ENCODE data around the gene CELF4.

The CELF4 gene

DNA sequence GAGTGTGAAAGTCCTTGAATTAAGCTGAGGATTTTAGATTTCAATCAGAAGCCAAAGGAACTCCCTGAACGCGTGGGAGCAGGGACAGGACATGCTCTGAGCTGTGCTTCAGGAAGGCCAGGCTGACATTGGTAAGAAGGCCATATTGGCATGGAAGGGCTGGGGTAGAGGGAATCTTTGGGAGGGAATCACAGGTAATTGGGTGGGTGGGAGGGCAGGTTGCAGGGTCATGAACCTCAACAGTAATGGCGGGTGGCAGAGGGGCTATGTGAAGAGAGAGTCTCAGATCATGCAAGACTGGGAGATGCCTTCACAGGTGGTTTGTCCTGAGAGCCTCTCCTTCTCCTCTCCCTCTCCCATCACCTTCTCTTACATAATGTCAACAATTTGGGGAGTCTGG, 18.6 kb upstream of the CELF4 start:
- Mint-ChIP-seq H3K27ac (no peak overlapping the region), H3K4me1 (ENCODE audit: low read depth) (no peaks in the 10 kb centered on the region), H3K36me3 (ENCODE audit: low read depth) (no peaks in the 10 kb centered on the region), H3K27me3 (peaks cover 3% of the 10 kb centered on the region), H3K9me3 (no peaks in the 10 kb centered on the region), H3K4me3 (no peak overlapping the region)
- intact Hi-C loops (cut with micrococcal nuclease), result no loop called here

DNA sequence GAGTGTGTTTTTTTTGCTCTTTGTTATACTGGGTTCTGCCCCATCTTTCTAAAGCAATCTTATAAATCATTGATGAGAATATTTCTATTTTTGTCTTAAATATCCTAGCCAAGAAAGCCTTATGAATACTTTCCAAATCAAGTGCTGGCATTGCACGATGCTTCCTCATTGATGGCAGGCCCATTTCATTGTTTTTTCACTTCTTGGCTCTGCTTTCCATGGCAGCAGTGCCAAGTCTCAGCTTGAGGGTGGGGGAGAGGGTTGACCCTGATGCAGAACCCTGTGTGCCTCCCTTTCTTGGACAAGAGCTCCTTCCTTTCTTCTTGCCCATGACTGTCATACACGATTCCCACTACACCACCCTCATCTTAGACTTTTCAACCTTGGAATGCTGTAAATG, 16.7 kb upstream of the CELF4 start:
- peaks cover 3% of the 10 kb centered on the region for H3K27me3 Mint-ChIP-seq
- H3K27ac Mint-ChIP-seq, result no peak overlapping the region
- no peak overlapping the region for H3K4me3 Mint-ChIP-seq
- H3K9me3 Mint-ChIP-seq, result no peaks in the 10 kb centered on the region
- intact Hi-C loops (cut with micrococcal nuclease), result no loop called here
- no peaks in the 10 kb centered on the region for H3K36me3 Mint-ChIP-seq (ENCODE audit: low read depth)
- no peaks in the 10 kb centered on the region for H3K4me1 Mint-ChIP-seq (ENCODE audit: low read depth)

DNA sequence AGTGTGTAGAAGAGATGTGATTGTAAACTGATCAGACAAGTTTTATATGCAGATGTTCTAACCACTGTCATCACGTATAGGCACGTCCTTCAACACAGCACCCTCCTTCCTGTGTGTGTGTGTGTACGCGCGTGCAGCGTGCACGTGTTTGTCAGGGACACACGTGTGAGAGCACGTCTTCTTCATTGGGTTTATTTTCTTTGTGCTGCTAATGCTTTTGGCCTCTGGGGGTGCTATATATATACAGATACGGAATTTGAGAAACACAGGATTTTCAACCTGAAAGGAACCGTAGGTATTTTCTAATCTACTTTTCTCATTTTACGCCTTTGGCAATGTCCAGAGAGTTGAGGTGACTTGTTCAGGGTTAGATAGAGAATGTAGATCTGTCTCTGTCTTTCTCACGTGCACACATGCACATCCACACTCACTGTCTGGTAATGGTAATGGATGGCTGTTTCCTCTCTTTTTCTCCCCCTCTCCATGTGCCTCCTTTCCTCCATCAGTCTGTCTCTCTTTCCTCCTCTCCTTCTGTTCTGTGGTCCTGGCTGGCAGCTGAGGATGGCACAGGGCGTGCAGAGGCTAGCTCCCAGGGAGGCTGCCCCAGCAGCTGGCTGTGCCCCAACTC, 13.4 kb upstream of the CELF4 start:
- Mint-ChIP-seq H3K4me1 (ENCODE audit: low read depth) (no peaks in the 10 kb centered on the region), H3K4me3 (no peak overlapping the region), H3K27ac (no peak overlapping the region), H3K27me3 (peaks cover 3% of the 10 kb centered on the region), H3K9me3 (no peaks in the 10 kb centered on the region), H3K36me3 (ENCODE audit: low read depth) (no peaks in the 10 kb centered on the region)
- intact Hi-C loops (cut with micrococcal nuclease), result no loop called here

DNA sequence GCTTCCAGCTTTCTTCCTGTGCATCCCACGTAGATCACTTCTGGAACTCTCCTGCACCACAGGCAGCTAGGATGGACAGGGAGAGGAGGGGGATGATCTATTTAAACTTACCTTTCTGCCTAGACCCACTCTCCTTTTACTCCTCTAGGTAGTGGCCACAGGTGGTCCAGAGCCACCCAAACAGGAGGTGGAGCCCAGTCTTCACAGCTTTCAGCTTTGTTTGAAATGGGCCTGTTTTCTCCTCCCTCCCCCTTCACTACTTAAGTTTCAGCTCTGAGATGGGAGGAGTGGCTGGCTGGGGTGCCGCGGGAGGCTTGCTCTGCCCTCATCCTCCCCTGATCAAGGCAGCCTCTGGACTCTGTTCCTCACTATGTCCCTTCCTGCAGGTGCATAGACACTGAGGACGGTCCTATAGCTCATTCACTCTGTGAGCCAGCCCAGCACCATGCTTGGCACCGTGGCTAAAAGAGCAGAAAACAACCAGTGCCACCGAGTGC, 12.6 kb upstream of the CELF4 start:
- H3K27ac Mint-ChIP-seq, result no peak overlapping the region
- intact Hi-C loops (cut with micrococcal nuclease), result no loop called here

DNA sequence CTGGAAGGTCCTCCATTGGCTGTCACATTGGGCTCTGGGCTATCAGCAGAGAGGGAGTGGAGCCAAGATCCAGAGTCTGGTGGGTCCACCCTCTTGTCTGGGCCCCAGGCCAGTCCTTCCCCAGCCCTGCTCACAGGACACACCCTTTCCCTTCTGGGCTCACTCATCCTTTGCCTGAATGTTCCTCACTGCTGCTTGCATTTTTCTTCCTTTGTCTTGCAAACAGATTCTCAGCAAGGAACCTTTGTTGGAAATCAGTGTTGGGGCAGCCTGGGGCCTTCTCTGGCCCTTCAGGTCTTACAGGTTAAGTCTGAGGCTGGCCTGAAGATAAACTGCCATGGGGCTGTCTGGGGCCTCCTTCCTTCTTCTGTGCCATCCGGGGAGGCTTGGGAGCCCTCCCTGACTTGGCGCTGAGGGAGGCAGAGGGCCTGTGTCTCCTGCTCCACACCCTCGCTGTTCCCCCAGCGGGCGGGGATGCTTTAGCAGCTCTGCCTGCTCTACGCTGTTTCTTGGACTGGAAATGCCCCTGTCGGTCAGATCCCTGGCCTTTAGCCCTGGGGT, 11.5 kb upstream of the CELF4 start:
- Mint-ChIP-seq H3K36me3 (ENCODE audit: low read depth) (no peaks in the 10 kb centered on the region), H3K4me3 (no peak overlapping the region), H3K27me3 (peaks cover 5% of the 10 kb centered on the region), H3K4me1 (ENCODE audit: low read depth) (no peaks in the 10 kb centered on the region), H3K9me3 (no peaks in the 10 kb centered on the region), H3K27ac (no peak overlapping the region)
- intact Hi-C loops (cut with micrococcal nuclease), result no loop called here

More for the DNA sequence above, 12.6 kb upstream of the CELF4 start:
- Mint-ChIP-seq H3K9me3 (no peaks in the 10 kb centered on the region), H3K4me1 (ENCODE audit: low read depth) (no peaks in the 10 kb centered on the region), H3K27me3 (peaks cover 3% of the 10 kb centered on the region), H3K36me3 (ENCODE audit: low read depth) (no peaks in the 10 kb centered on the region), H3K4me3 (no peak overlapping the region)

DNA sequence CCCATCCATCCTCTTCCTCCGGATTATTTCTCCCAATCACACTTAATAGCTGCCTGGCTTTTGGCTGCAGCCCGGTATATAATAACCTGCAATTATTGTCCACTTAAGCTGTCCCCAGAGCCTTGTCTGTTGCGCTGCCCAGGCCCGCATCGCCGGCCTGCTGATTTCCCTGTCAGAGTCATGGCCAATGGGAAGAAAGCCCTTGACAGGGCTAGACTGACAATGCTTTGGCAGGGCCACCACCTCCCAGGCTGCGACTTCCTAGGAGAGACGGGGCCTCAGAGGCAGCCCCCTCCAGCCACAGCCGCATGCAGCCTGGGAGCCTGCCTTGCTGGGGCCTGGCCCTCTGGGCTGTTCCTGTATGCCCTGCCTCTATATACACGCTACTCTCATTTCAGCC, 10.0 kb upstream of the CELF4 start:
- no peaks in the 10 kb centered on the region for H3K4me1 Mint-ChIP-seq (ENCODE audit: low read depth)
- no peak overlapping the region for H3K27ac Mint-ChIP-seq
- H3K36me3 Mint-ChIP-seq (ENCODE audit: low read depth), result no peaks in the 10 kb centered on the region
- peaks cover 5% of the 10 kb centered on the region for H3K27me3 Mint-ChIP-seq
- H3K9me3 Mint-ChIP-seq, result no peaks in the 10 kb centered on the region
- intact Hi-C loops (cut with micrococcal nuclease), result no loop called here
- no peak overlapping the region for H3K4me3 Mint-ChIP-seq

DNA sequence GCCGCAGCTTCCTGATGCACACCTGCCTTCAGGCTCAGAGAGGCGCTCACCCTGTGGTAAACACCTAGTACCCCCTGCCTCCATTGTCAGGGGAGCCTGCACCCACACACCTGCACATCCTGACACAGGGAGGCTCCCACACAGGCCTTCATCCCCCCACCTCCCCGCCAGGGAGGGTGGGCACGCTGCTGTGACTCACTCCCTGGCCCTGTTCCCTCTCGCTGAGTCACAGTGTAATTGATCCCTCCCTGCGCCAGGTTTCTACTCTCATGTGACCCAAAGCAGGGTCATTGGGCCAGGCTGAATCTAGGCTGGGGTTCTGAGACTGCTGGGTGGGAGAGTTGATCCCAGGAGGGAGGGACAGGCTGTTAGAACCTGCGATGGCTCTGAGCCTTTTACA, 8.5 kb upstream of the CELF4 start:
- Mint-ChIP-seq H3K4me1 (ENCODE audit: low read depth) (no peaks in the 10 kb centered on the region), H3K27ac (no peak overlapping the region), H3K9me3 (no peaks in the 10 kb centered on the region), H3K27me3 (peaks cover 18% of the 10 kb centered on the region), H3K36me3 (ENCODE audit: low read depth) (no peaks in the 10 kb centered on the region), H3K4me3 (no peak overlapping the region)
- intact Hi-C loops (cut with micrococcal nuclease), result no loop called here

DNA sequence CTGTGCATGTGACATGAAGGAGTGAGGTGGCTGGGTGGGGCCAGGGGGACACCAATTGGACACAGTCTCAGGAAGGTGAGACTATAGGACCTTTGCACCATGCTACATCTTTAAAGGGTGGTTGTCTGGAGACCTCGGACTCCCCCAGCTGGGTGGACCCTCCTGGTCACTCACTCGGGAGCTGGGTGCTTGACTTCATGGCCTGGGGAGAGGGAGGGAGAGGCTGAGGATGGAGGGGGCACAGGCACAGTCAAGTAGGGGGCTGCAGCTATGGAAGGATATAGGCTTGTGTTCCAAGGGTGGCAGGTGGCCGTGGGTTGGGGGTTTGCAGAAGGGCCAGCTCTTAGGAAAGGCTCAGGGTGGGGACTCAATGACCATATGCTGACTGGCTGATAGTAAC, 7.1 kb upstream of the CELF4 start:
- no peaks in the 10 kb centered on the region for H3K4me1 Mint-ChIP-seq (ENCODE audit: low read depth)
- H3K36me3 Mint-ChIP-seq (ENCODE audit: low read depth), result no peaks in the 10 kb centered on the region
- H3K9me3 Mint-ChIP-seq, result no peaks in the 10 kb centered on the region
- H3K27ac Mint-ChIP-seq, result no peak overlapping the region
- H3K4me3 Mint-ChIP-seq, result no peak overlapping the region
- intact Hi-C loops (cut with micrococcal nuclease), result no loop called here
- H3K27me3 Mint-ChIP-seq, result peaks cover 30% of the 10 kb centered on the region

DNA sequence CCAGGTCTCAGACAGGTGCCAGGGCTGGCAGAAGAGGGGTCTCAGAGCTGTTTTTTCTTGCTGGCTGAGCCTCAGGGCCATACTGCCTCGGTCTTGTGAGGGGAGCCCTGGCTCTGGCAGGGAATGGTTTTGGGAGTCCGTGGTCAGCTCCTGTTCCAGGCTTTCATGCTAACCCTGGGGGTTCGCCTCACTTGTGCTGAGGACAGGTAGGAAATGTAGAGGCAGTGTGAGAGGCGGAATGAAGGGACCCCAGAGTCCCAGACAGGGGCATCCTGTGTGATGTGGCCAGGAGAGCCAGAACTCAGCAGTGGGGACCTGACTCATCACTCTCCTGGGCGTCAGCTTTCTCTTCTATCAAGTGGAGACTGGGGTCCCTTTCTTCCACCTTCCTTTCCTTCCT, 5.7 kb upstream of the CELF4 start:
- Mint-ChIP-seq H3K4me3 (no peak overlapping the region), H3K27ac (no peak overlapping the region), H3K4me1 (ENCODE audit: low read depth) (no peaks in the 10 kb centered on the region), H3K36me3 (ENCODE audit: low read depth) (no peaks in the 10 kb centered on the region), H3K9me3 (no peaks in the 10 kb centered on the region), H3K27me3 (peaks cover 44% of the 10 kb centered on the region)
- intact Hi-C loops (cut with micrococcal nuclease), result no loop called here

DNA sequence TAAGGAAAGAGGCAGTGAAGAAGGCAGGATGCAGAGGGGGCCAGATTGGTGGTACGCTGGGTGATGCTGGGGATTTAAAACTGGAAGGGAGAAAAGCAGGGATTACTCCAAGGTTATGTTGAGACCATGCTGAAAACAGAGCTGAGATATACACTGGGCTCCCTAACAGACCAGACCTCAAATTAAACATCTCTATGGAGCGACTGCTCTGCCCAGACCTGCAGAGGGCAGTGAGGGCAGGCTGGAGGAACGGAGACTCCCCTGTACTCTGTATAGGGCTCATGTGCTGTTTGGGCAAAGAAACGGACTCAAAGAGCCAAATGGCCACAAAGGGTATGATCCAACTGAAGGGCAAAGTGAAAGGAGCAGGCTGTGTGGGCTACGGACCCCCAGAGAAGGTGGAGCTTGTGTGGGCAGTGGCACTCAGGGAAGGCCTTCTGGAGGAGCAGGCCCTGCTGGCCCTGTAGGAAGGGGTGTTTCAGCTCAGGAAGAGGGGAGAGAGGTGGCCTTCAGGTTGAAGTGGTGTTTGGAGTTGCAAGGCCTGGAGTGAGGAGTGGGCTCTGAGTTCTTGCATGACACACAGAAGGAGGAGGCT, 4.8 kb upstream of the CELF4 start:
- peaks cover 50% of the 10 kb centered on the region for H3K27me3 Mint-ChIP-seq

DNA sequence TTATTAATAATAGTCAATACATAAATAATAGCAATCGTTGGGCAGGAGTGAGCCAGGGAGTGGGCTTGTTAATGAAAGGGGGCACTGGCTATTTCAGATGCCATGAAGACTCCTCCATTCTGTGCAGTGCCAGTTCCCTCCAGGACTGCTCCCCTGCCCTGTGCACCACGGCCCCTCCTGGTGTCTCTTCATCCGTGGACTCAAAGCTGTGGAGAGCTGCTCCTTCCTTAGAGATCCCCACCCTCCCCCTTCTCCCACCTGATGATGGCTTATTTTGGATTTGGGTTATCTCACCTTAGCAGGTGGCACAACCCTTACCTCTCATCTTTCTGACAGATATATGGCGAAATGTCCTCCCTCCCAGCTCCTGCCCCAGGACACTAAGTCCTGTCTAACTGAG, 3.1 kb upstream of the CELF4 start:
- Mint-ChIP-seq H3K4me1 (ENCODE audit: low read depth) (peaks cover 5% of the 10 kb centered on the region), H3K27ac (no peak overlapping the region), H3K27me3 (peaks cover 68% of the 10 kb centered on the region), H3K9me3 (no peaks in the 10 kb centered on the region), H3K4me3 (no peak overlapping the region), H3K36me3 (ENCODE audit: low read depth) (no peaks in the 10 kb centered on the region)
- intact Hi-C loops (cut with micrococcal nuclease), result no loop called here

More for the DNA sequence above, 4.8 kb upstream of the CELF4 start:
- Mint-ChIP-seq H3K9me3 (no peaks in the 10 kb centered on the region), H3K27ac (no peak overlapping the region), H3K4me1 (ENCODE audit: low read depth) (peaks cover 4% of the 10 kb centered on the region), H3K36me3 (ENCODE audit: low read depth) (no peaks in the 10 kb centered on the region), H3K4me3 (no peak overlapping the region)
- intact Hi-C loops (cut with micrococcal nuclease), result no loop called here

DNA sequence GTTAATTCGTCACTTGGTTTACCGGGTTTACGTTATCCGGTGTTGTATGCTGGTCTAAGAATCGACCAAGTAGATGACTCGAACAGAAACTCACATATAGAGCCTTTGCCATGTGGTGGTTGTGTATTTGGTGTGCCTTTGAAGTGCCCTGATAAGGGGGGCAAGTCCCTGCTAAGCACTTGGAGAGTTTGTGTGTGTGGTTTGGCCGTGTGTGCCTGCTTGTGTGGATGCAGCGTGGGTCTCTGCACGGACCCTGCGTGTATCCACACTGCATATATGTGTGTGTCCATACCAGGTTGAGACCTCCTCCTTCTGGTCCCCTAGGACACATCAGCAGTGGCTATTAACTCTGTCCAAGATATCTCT, 2.4 kb upstream of the CELF4 start:
- H3K9me3 Mint-ChIP-seq, result no peaks in the 10 kb centered on the region
- intact Hi-C loops (cut with micrococcal nuclease), result no loop called here
- H3K36me3 Mint-ChIP-seq (ENCODE audit: low read depth), result no peaks in the 10 kb centered on the region
- peaks cover 5% of the 10 kb centered on the region for H3K4me1 Mint-ChIP-seq (ENCODE audit: low read depth)
- H3K27ac Mint-ChIP-seq, result no peak overlapping the region
- H3K27me3 Mint-ChIP-seq, result peaks cover 71% of the 10 kb centered on the region
- H3K4me3 Mint-ChIP-seq, result no peak overlapping the region

DNA sequence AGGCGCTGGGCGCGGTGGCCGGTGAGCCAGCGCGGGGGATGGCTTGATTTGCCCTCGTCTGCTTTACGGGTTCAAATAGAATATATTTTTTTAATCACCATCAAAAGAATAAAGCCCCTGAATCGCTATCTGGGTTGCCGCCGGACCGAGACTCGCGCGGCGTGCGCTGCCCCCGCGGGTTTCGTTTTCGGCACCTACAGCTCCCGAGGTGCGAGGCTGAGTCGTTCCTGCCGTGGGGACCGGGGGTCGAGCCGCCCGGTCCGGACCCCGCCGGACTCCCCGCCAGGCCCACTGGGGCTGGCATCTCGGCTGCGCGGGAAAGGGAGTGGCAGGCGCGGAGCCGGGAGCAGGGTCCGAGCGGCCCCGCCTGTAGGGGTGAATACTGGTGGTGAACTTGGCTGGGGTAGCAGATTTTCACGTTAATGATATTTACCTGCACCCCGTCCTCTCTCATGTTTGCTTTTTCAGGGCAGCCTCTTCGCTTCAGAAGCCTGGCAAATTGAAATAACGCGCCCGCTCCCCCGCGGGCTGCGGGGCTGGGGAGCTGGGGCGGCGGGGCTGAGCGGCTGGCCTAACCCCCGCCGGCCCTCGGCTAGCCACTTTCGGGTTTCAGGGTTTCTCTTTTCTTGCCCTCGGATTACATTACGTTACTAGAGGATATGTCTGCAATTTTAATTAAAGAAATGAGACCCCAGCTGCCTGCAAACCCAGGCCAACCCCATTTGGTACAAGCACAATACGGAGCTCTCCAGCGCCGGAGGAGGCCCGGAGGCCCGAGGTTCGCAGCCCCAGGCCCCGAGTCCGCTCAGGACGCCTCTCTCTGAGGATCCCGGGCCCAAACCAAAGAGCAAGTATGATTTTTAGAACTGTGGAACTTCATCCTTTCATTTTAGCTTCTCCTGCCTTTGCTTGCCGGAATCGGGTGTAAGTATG, 1.7 kb upstream of the CELF4 start:
- Mint-ChIP-seq H3K36me3 (ENCODE audit: low read depth) (no peaks in the 10 kb centered on the region), H3K9me3 (no peaks in the 10 kb centered on the region), H3K27ac (no peak overlapping the region), H3K4me1 (ENCODE audit: low read depth) (peaks cover 5% of the 10 kb centered on the region), H3K27me3 (peaks cover 74% of the 10 kb centered on the region), H3K4me3 (no peak overlapping the region)
- intact Hi-C loops (cut with micrococcal nuclease), result no loop called here

DNA sequence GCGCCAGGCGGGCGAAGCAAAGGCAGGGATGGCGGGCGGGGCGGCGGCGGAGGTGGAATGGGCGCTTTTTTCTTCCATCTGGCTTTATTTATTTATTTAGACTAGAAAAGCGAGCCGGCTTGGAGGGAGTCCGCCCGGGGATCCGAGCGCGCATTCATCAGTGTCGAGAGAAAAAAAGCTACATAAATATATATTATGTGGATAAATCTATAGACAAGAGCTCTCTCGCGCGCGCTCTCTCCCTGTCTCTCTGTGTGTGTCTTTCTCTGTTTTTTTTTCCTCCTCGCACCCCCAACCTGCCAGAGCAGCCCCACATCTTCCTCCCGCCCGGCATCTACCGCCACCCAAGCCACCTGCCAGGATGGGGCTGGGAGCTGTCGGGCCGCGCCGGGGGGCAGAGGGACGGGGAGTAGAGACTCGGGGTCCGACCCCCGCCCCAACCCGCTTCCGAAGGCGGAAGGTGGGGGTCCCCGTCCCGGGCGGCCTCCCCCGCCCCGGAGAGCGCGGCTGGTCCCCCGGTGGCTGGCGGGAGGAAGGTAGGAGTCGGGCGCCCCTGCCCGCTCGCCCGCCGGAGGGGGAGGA, 972 bp upstream of the CELF4 start:
- H3K4me1 Mint-ChIP-seq (ENCODE audit: low read depth), result peaks cover 5% of the 10 kb centered on the region
- H3K27me3 Mint-ChIP-seq, result peaks cover 79% of the 10 kb centered on the region
- no peak overlapping the region for H3K4me3 Mint-ChIP-seq
- intact Hi-C loops (cut with micrococcal nuclease), result no loop called here
- no peaks in the 10 kb centered on the region for H3K9me3 Mint-ChIP-seq
- no peak overlapping the region for H3K27ac Mint-ChIP-seq
- no peaks in the 10 kb centered on the region for H3K36me3 Mint-ChIP-seq (ENCODE audit: low read depth)
